Measurements from ENCODE around the gene C1QTNF6. TPM values are rescaled to one million over a fixed set of nuclear protein-coding genes. Genes with fewer than 3 reads are reported as not detected.

Gene C1QTNF6
- polyA plus RNA-seq, 1 donor from 2014 or later, result 5.3 TPM

- no peak overlapping the region for H2AFZ ChIP-seq (ENCODE audit: low read depth, low read length)
- H4K20me1 ChIP-seq (ENCODE audit: insufficient read depth), result no peaks in the 10 kb centered on the region
- no peak overlapping the region for H3K9ac ChIP-seq (ENCODE audit: low read length)
- no peak overlapping the region for H3K27ac ChIP-seq (ENCODE audit: low read length)
- H3K9me2 ChIP-seq (ENCODE audit: insufficient read depth, low read length), result no peaks in the 10 kb centered on the region
- H3K27me3 ChIP-seq (ENCODE audit: insufficient read depth, low read depth, low read length), result no peaks in the 10 kb centered on the region
- H3K79me2 ChIP-seq (replicated peaks; ENCODE audit: insufficient read depth, low read length), result no peaks in the 10 kb centered on the region
- no peaks in the 10 kb centered on the region for H3F3A ChIP-seq (ENCODE audit: insufficient read depth, low read length, poor library complexity, severe bottlenecking)
- no peak for TF ChIP-seq RAD21 (conservative IDR thresholded peaks at IDR 0.05)
- no peak for TF ChIP-seq TAF1 (IDR thresholded peaks at IDR 0.05; ENCODE audit: low read depth)
- no peak for TF ChIP-seq MXI1 (conservative IDR thresholded peaks at IDR 0.05; ENCODE audit: poor library complexity, severe bottlenecking)
- TF ChIP-seq EZH2 (IDR thresholded peaks at IDR 0.05; ENCODE audit: borderline replicate concordance, insufficient read depth, low read length, poor library complexity, severe bottlenecking), result no peak
- no peak for TF ChIP-seq REST (IDR thresholded peaks at IDR 0.05; ENCODE audit: borderline replicate concordance)
- TF ChIP-seq CTCF (IDR thresholded peaks at IDR 0.05; ENCODE audit: poor library complexity, severe bottlenecking), result no peak
- TF ChIP-seq POLR2AphosphoS5 (IDR thresholded peaks at IDR 0.05), result no peak
- no peak for TF ChIP-seq SMC3 (conservative IDR thresholded peaks at IDR 0.05; ENCODE audit: poor library complexity)
- no peak for TF ChIP-seq EP300 (conservative IDR thresholded peaks at IDR 0.05; ENCODE audit: poor library complexity, severe bottlenecking)
- no peak overlapping the region for H3K4me2 ChIP-seq (ENCODE audit: low read length)
- H3K9me3 ChIP-seq (ENCODE audit: low read length), result no peaks in the 10 kb centered on the region
- no peaks in the 10 kb centered on the region for H3K36me3 ChIP-seq (ENCODE audit: insufficient read depth, low read length)
- no peak overlapping the region for H3K4me3 ChIP-seq (ENCODE audit: low read length)
Observed at GRCh38 chr22:37165066-37165465, 23.0 kb downstream of the C1QTNF6 start.

GRCh38 chr22:37164505-37164887, 23.6 kb downstream of the C1QTNF6 start:
- Histone ChIP-seq H3K27ac (ENCODE audit: low read length) (no peak overlapping the region), H3K9me3 (ENCODE audit: low read length) (no peaks in the 10 kb centered on the region), H3F3A (ENCODE audit: insufficient read depth, low read length, poor library complexity, severe bottlenecking) (no peaks in the 10 kb centered on the region), H4K20me1 (ENCODE audit: insufficient read depth) (no peaks in the 10 kb centered on the region), H3K4me2 (ENCODE audit: low read length) (no peak overlapping the region), H3K9ac (ENCODE audit: low read length) (no peak overlapping the region), H3K79me2 (replicated peaks; ENCODE audit: insufficient read depth, low read length) (no peaks in the 10 kb centered on the region), H3K9me2 (ENCODE audit: insufficient read depth, low read length) (no peaks in the 10 kb centered on the region), H2AFZ (ENCODE audit: low read depth, low read length) (no peak overlapping the region), H3K36me3 (ENCODE audit: insufficient read depth, low read length) (no peaks in the 10 kb centered on the region), H3K27me3 (ENCODE audit: insufficient read depth, low read depth, low read length) (no peaks in the 10 kb centered on the region), H3K4me3 (ENCODE audit: low read length) (no peak overlapping the region)
- TF ChIP-seq TAF1 (IDR thresholded peaks at IDR 0.05; ENCODE audit: low read depth) (no peak), EP300 (conservative IDR thresholded peaks at IDR 0.05; ENCODE audit: poor library complexity, severe bottlenecking) (no peak), EZH2 (IDR thresholded peaks at IDR 0.05; ENCODE audit: borderline replicate concordance, insufficient read depth, low read length, poor library complexity, severe bottlenecking) (no peak), RAD21 (conservative IDR thresholded peaks at IDR 0.05) (no peak), CTCF (IDR thresholded peaks at IDR 0.05; ENCODE audit: poor library complexity, severe bottlenecking) (no peak), POLR2AphosphoS5 (IDR thresholded peaks at IDR 0.05) (no peak), REST (IDR thresholded peaks at IDR 0.05; ENCODE audit: borderline replicate concordance) (no peak), MXI1 (conservative IDR thresholded peaks at IDR 0.05; ENCODE audit: poor library complexity, severe bottlenecking) (no peak), SMC3 (conservative IDR thresholded peaks at IDR 0.05; ENCODE audit: poor library complexity) (no peak)

Data from neural cell (in vitro differentiated cells).